Osteoblast (primary cell): ENCODE results near the gene QDPR. TPM values are rescaled to one million over a fixed set of nuclear protein-coding genes. Genes with fewer than 3 reads are reported as not detected.

ENCODE experiments used
- DNase-seq: peaks from one replicate; pipeline ENCODE4 v3.0.0; 2011; ENCODE audit warnings: low spot score, mixed read lengths; ENCODE audit not compliant: insufficient read length; ENCODE audit errors: missing footprints
- H2AFZ ChIP-seq: 2 replicates; pipeline ENCODE4 v1.6.0; 2011; ENCODE audit warnings: mild to moderate bottlenecking, low read length
- H3K27ac ChIP-seq: 2 replicates; pipeline ENCODE4 v1.5.1; 2011; ENCODE audit warnings: mild to moderate bottlenecking, low read depth, low read length, moderate library complexity
- H3K27me3 ChIP-seq: 2 replicates; pipeline ENCODE4 v1.6.0; 2012; ENCODE audit warnings: mild to moderate bottlenecking, control low read depth, inconsistent platforms, low read length, moderate library complexity; ENCODE audit not compliant: insufficient read depth
- H3K36me3 ChIP-seq: 2 replicates; pipeline ENCODE4 v1.5.1; 2011; ENCODE audit warnings: mild to moderate bottlenecking, low read length, control low read depth, moderate library complexity; ENCODE audit not compliant: insufficient read depth
- H3K4me1 ChIP-seq: 2 replicates; pipeline ENCODE4 v1.5.1; 2011; ENCODE audit warnings: mild to moderate bottlenecking, low read length, control low read depth, moderate library complexity; ENCODE audit not compliant: insufficient read depth
- H3K4me2 ChIP-seq: 2 replicates; pipeline ENCODE4 v1.6.0; 2011; ENCODE audit warnings: mild to moderate bottlenecking, low read length; ENCODE audit not compliant: insufficient read depth
- H3K4me3 ChIP-seq: fragments of 200-600 bp; sonication (generic); 3 replicates; pipeline ENCODE4 v1.5.1; 2012; ENCODE audit warnings: mild to moderate bottlenecking, low read length, inconsistent platforms; ENCODE audit not compliant: insufficient read depth
- H3K79me2 ChIP-seq: 2 replicates; pipeline ENCODE4 v1.6.0; 2012; ENCODE audit warnings: mild to moderate bottlenecking, low read length, control low read depth, inconsistent platforms; ENCODE audit not compliant: insufficient read depth
- H3K9me3 ChIP-seq: 2 replicates; pipeline ENCODE4 v1.5.1; 2011; ENCODE audit warnings: low read depth, low read length, control low read depth
- H4K20me1 ChIP-seq: 2 replicates; pipeline ENCODE4 v1.6.0; 2012; ENCODE audit warnings: mild to moderate bottlenecking, low read length, control low read depth; ENCODE audit not compliant: insufficient read depth
- total RNA-seq: library from RNA; depleted of rRNA; stranded (reverse); fragments of >200 nt; gene quantifications from 2 replicates; pipeline ENCODE4 v1.2.3, GENCODE V29; 2012
- TF ChIP-seq, protein P1 (sequence below): IDR thresholded peaks from 2 replicates; pipeline ENCODE4 v1.5.1; 2011; ENCODE audit warnings: mild to moderate bottlenecking, low read depth, low read length, moderate library complexity; ENCODE audit errors: extremely low read depth

Gene QDPR
- total RNA-seq, 1 donor, result 11.9 TPM

DNA sequence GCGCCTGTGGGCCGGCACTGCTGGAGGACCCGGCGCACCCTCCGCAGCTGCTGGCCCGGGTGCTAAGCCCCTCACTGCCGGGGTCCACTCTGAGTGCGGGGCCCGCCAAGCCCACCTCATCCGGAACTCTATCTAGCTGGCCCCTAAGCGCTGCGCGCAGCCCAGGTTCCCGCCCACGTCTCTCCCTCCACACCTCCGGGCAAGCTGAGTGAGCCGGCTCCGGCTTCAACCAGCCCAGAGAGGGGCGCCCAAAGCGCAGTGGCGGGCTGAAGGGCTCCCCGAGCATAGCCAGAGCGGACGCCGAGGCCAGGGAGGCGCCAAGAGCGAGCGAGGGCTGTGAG lies 75.2 kb downstream of the QDPR start:
- no peaks in the 10 kb centered on the region for H3K9me3 ChIP-seq
- no peak overlapping the region for H3K27ac ChIP-seq
- H3K4me1 ChIP-seq, result no peaks in the 10 kb centered on the region
- no peaks in the 10 kb centered on the region for H3K79me2 ChIP-seq
- H3K4me2 ChIP-seq, result no peak overlapping the region
- TF ChIP-seq, protein P1, sequence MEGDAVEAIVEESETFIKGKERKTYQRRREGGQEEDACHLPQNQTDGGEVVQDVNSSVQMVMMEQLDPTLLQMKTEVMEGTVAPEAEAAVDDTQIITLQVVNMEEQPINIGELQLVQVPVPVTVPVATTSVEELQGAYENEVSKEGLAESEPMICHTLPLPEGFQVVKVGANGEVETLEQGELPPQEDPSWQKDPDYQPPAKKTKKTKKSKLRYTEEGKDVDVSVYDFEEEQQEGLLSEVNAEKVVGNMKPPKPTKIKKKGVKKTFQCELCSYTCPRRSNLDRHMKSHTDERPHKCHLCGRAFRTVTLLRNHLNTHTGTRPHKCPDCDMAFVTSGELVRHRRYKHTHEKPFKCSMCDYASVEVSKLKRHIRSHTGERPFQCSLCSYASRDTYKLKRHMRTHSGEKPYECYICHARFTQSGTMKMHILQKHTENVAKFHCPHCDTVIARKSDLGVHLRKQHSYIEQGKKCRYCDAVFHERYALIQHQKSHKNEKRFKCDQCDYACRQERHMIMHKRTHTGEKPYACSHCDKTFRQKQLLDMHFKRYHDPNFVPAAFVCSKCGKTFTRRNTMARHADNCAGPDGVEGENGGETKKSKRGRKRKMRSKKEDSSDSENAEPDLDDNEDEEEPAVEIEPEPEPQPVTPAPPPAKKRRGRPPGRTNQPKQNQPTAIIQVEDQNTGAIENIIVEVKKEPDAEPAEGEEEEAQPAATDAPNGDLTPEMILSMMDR, result no peak
- no peaks in the 10 kb centered on the region for H3K27me3 ChIP-seq
- no peaks in the 10 kb centered on the region for H3K36me3 ChIP-seq
- DNase-seq, result no peak
- no peaks in the 10 kb centered on the region for H4K20me1 ChIP-seq
- H3K4me3 ChIP-seq, result no peak overlapping the region
- no peak overlapping the region for H2AFZ ChIP-seq

Other genes with a start within 250 kb of the QDPR start
- not detected in 2 replicates for gene CLRN2, start 3.1 kb upstream of the QDPR start, total RNA-seq
- gene LAP3, start 65.1 kb upstream of the QDPR start, total RNA-seq, result 128 and 137 TPM in 2 replicates
- gene MED28, start 102.6 kb upstream of the QDPR start, total RNA-seq, result 10.9 and 13.3 TPM in 2 replicates